SH-SY5Y (cell line): Measurements from ENCODE around the gene USP32.

Experiments used
- GATA2 ChIP-seq: IDR thresholded peaks from 2 replicates; pipeline ENCODE4 v1.6.1; 2011; ENCODE audit warnings: mild to moderate bottlenecking, low read depth, low read length
- GATA3 ChIP-seq: IDR thresholded peaks from 2 replicates; pipeline ENCODE4 v1.6.1; 2011; ENCODE audit warnings: low read depth, mild to moderate bottlenecking, low read length, moderate library complexity

GRCh38 chr17:60165971-60166370 lies 226.0 kb downstream of the USP32 start:
- TF ChIP-seq GATA2 (no peak), GATA3 (no peak)
